ENCODE results near the gene NOB1. TPM values are rescaled to one million over a fixed set of nuclear protein-coding genes. Genes with fewer than 3 reads are reported as not detected.
"Not testable (repeated sequence)": the region's sequence is repeated elsewhere in the genome, so short reads cannot be mapped to it uniquely, and the experiment has no call there.

Gene NOB1
- total and polyA plus RNA-seq, 9 of the 15 experiments (the other 6 are each of a cell fraction or from before 2014, with no cell fraction given): 42.4 to 148 (median 116) TPM

GRCh38 chr16:69793526-69793925 lies 38.8 kb upstream of the NOB1 start (continued):
- TF ChIP-seq ZNF512 (tag; IDR thresholded peaks at IDR 0.05): no peak
- no peak for TF ChIP-seq FOXO4 (CRISPR knock-in tag; IDR thresholded peaks at IDR 0.05)
- no peak for TF ChIP-seq HDAC3 (IDR thresholded peaks at IDR 0.05; ENCODE audit: borderline replicate concordance, partially characterized antibody)
- no peak for TF ChIP-seq NCOA2 (IDR thresholded peaks at IDR 0.05; ENCODE audit: partially characterized antibody in 2 of 2)
- no peak for TF ChIP-seq CREB3L1 (IDR thresholded peaks at IDR 0.05; ENCODE audit: borderline replicate concordance, low read depth)
- TF ChIP-seq ZNF444 (CRISPR knock-in tag; IDR thresholded peaks at IDR 0.05): no peak
- peak; percentile 23; the same call in 1 of the 2 replicates for TF ChIP-seq MITF (IDR thresholded peaks at IDR 0.05)
- TF ChIP-seq THAP7 (CRISPR knock-in tag; IDR thresholded peaks at IDR 0.05): no peak
- TF ChIP-seq GTF2A2 (tag; IDR thresholded peaks at IDR 0.05): no peak
- TF ChIP-seq RBM15 (IDR thresholded peaks at IDR 0.05; ENCODE audit: insufficient read depth, low read length): no peak
- TF ChIP-seq BHLHE40 (IDR thresholded peaks at IDR 0.05; ENCODE audit: low read length): 0 out of 2 replicates have a peak, but pooled peaks have one; percentile 41

GRCh38 chr16:69791391-69791847 lies 36.7 kb upstream of the NOB1 start:
- H3K9me1 ChIP-seq (ENCODE audit: control insufficient read depth, insufficient read depth, low read length); H3K79me2 ChIP-seq (ENCODE audit: control insufficient read depth, insufficient read depth, low read length); FAIRE-seq; H3K4me1 ChIP-seq (replicated peaks in 1 of 2; ENCODE audit: control insufficient read depth in 2 of 2, insufficient read depth in 2 of 2, low read length in 2 of 2); H3K4me3 ChIP-seq; DNase-seq (ENCODE audit: extremely low read depth in 1 of 4, low spot score in 3 of 4); H3K4me2 ChIP-seq (ENCODE audit: insufficient read depth, low read length); H4K20me1 ChIP-seq (replicated peaks; ENCODE audit: control insufficient read depth, insufficient read depth, low read length); H3K9ac ChIP-seq (ENCODE audit: insufficient read depth in 1 of 2, low read depth in 2 of 2, low read length in 2 of 2); BruUV-seq (replicated peaks); H3K27me3 ChIP-seq (ENCODE audit: control insufficient read depth in 2 of 2, insufficient read depth in 2 of 2, low read length in 2 of 2); H3K27ac ChIP-seq (ENCODE audit: extremely low read depth, low read depth, low read length); in situ Hi-C loops (cut with MboI); POLR2A ChIA-PET; ATAC-seq; H2AFZ ChIP-seq (ENCODE audit: low read depth, low read length); H3K9me3 ChIP-seq (replicated peaks; ENCODE audit: control insufficient read depth, insufficient read depth, low read depth, low read length): not testable (repeated sequence)
- CTCF ChIA-PET (ENCODE audit: low intra/inter-chr PET ratio): interaction anchor here (0.6 kb wide), 1 partner anchor 20 kb away, joined by 4 read pairs; no protein-coding TSS in a partner anchor
- WGBS (ENCODE audit: insufficient coverage, low coverage, missing lambda C conversion rate): 83% methylated on average over 6 of the region's 6 CpGs
- H3K36me3 ChIP-seq (ENCODE audit: control insufficient read depth, insufficient read depth, low read length): peaks cover 23% of the 10 kb centered on the region; the same call in 2 of the 3 replicates
- intact Hi-C loops (cut with micrococcal nuclease): loop anchor here (10.0 kb wide), 1 partner anchor 303 kb away; no protein-coding TSS in a partner anchor

Data from K562 (cell line).